GM12875 (cell line): ENCODE measurements around the gene THEMIS.

Experiments used
- H3K4me3 ChIP-seq: one replicate; pipeline ENCODE4 v1.5.1; 2011; ENCODE audit warnings: low read depth, low read length, control low read depth
- CTCF ChIP-seq: IDR thresholded peaks from 2 replicates; pipeline ENCODE4 v1.5.1; 2011; ENCODE audit warnings: low read depth, mild to moderate bottlenecking, control low read depth, inconsistent platforms, low read length, moderate library complexity, borderline replicate concordance; ENCODE audit not compliant: insufficient read depth

THEMIS gene

GRCh38 chr6:127877231-127877630 is 23.6 kb downstream of the THEMIS start:
- no peak for TF ChIP-seq CTCF
- H3K4me3 ChIP-seq, result no peak overlapping the region

GRCh38 chr6:127869772-127870404 is 31.0 kb downstream of the THEMIS start:
- no peak for TF ChIP-seq CTCF
- H3K4me3 ChIP-seq, result no peak overlapping the region

- no peak for TF ChIP-seq CTCF
- H3K4me3 ChIP-seq, result no peak overlapping the region
These were observed 31.7 kb downstream of the THEMIS start for GRCh38 chr6:127869183-127869582.

- TF ChIP-seq CTCF, result no peak
These were observed 32.5 kb downstream of the THEMIS start for GRCh38 chr6:127868338-127868737.

GRCh38 chr6:127866766-127867165 is 34.1 kb downstream of the THEMIS start:
- H3K4me3 ChIP-seq, result no peak overlapping the region
- no peak for TF ChIP-seq CTCF

More at GRCh38 chr6:127868338-127868737, 32.5 kb downstream of the THEMIS start:
- no peak overlapping the region for H3K4me3 ChIP-seq

GRCh38 chr6:127865108-127865507 is 35.8 kb downstream of the THEMIS start:
- no peak for TF ChIP-seq CTCF
- H3K4me3 ChIP-seq, result no peak overlapping the region

GRCh38 chr6:127864701-127865100 is 36.2 kb downstream of the THEMIS start:
- no peak for TF ChIP-seq CTCF
- no peak overlapping the region for H3K4me3 ChIP-seq
